ENCODE measurements around the gene RBX1. TPM values are rescaled to one million over a fixed set of nuclear protein-coding genes. Genes with fewer than 3 reads are reported as not detected.

RBX1 gene
- polyA plus RNA-seq, 1 donor from 2014 or later, result 181 TPM

DNA sequence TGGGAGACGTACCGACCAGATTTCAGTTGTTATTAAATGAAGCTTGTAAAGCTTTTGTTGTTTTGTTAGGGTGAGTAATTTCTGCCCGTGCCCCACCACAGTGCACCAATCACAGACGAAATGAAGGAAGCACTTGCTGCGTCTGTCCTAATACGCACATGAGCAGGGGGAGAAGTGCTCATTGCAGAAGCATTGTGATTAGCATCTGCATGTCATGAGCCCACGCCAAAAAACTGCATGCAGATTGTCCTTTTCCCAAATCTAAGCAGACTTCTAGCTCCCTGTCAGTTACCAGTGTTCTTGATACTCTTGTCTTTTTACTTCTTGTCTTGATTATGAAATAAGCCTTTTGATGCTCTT, 15.5 kb downstream of the RBX1 start:
- no peaks in the 10 kb centered on the region for H4K20me1 ChIP-seq (ENCODE audit: insufficient read depth)

DNA sequence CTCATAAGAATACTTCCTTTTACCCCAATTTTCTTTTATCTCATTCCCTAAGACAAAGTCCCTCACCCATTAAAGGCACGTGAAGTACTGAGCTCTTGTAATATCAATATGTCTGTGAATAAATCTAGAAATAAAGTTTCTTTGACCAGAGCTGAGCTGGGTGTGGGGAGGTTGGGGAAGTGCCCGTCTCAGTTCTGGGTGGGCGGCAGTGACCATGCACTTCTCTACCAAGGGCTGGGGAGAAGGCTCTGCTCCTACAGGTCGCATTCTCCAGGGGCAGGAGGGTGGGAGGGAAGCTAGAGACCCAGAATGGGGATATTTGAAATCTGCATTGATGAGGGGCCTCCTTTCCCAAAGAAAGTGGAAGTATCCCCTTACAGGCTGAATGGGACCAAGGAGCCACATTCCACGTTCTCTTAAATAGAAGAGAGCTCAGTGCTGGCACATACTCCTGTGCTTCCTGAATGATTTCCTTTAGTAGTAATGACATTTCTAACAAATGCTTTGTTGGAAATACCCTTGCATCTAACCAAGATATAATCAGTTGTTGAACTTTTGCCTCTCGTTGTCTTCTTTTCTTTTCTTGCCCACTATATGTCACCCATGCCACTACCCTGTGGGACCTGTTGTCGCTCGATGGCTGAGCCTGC, 16.1 kb downstream of the RBX1 start:
- Histone ChIP-seq H3K9me2 (ENCODE audit: insufficient read depth, low read length) (no peaks in the 10 kb centered on the region), H3K27me3 (ENCODE audit: insufficient read depth, low read depth, low read length) (no peaks in the 10 kb centered on the region), H2AFZ (ENCODE audit: low read depth, low read length) (no peak overlapping the region), H3K4me2 (ENCODE audit: low read length) (no peak overlapping the region), H4K20me1 (ENCODE audit: insufficient read depth) (no peaks in the 10 kb centered on the region), H3K4me3 (ENCODE audit: low read length) (no peak overlapping the region), H3F3A (ENCODE audit: insufficient read depth, low read length, poor library complexity, severe bottlenecking) (no peaks in the 10 kb centered on the region), H3K27ac (ENCODE audit: low read length) (no peak overlapping the region), H3K9ac (ENCODE audit: low read length) (no peak overlapping the region), H3K36me3 (ENCODE audit: insufficient read depth, low read length) (peaks cover 7% of the 10 kb centered on the region), H3K9me3 (ENCODE audit: low read length) (no peaks in the 10 kb centered on the region), H3K79me2 (replicated peaks; ENCODE audit: insufficient read depth, low read length) (no peaks in the 10 kb centered on the region)
- TF ChIP-seq, protein P1, sequence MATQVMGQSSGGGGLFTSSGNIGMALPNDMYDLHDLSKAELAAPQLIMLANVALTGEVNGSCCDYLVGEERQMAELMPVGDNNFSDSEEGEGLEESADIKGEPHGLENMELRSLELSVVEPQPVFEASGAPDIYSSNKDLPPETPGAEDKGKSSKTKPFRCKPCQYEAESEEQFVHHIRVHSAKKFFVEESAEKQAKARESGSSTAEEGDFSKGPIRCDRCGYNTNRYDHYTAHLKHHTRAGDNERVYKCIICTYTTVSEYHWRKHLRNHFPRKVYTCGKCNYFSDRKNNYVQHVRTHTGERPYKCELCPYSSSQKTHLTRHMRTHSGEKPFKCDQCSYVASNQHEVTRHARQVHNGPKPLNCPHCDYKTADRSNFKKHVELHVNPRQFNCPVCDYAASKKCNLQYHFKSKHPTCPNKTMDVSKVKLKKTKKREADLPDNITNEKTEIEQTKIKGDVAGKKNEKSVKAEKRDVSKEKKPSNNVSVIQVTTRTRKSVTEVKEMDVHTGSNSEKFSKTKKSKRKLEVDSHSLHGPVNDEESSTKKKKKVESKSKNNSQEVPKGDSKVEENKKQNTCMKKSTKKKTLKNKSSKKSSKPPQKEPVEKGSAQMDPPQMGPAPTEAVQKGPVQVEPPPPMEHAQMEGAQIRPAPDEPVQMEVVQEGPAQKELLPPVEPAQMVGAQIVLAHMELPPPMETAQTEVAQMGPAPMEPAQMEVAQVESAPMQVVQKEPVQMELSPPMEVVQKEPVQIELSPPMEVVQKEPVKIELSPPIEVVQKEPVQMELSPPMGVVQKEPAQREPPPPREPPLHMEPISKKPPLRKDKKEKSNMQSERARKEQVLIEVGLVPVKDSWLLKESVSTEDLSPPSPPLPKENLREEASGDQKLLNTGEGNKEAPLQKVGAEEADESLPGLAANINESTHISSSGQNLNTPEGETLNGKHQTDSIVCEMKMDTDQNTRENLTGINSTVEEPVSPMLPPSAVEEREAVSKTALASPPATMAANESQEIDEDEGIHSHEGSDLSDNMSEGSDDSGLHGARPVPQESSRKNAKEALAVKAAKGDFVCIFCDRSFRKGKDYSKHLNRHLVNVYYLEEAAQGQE (IDR thresholded peaks at IDR 0.05; ENCODE audit: borderline replicate concordance), result no peak
- TF ChIP-seq SMC3 (conservative IDR thresholded peaks at IDR 0.05; ENCODE audit: poor library complexity) (no peak), EP300 (conservative IDR thresholded peaks at IDR 0.05; ENCODE audit: poor library complexity, severe bottlenecking) (no peak), EZH2 (IDR thresholded peaks at IDR 0.05; ENCODE audit: borderline replicate concordance, insufficient read depth, low read length, poor library complexity, severe bottlenecking) (no peak), MXI1 (conservative IDR thresholded peaks at IDR 0.05; ENCODE audit: poor library complexity, severe bottlenecking) (no peak)

More for the DNA sequence above, 15.5 kb downstream of the RBX1 start:
- H3K79me2 ChIP-seq (replicated peaks; ENCODE audit: insufficient read depth, low read length), result no peaks in the 10 kb centered on the region
- H3F3A ChIP-seq (ENCODE audit: insufficient read depth, low read length, poor library complexity, severe bottlenecking), result no peaks in the 10 kb centered on the region
- no peaks in the 10 kb centered on the region for H3K27me3 ChIP-seq (ENCODE audit: insufficient read depth, low read depth, low read length)
- H3K27ac ChIP-seq (ENCODE audit: low read length), result no peak overlapping the region
- no peak overlapping the region for H2AFZ ChIP-seq (ENCODE audit: low read depth, low read length)
- H3K4me3 ChIP-seq (ENCODE audit: low read length), result no peak overlapping the region
- H3K4me2 ChIP-seq (ENCODE audit: low read length), result no peak overlapping the region
- no peak overlapping the region for H3K9ac ChIP-seq (ENCODE audit: low read length)
- H3K9me2 ChIP-seq (ENCODE audit: insufficient read depth, low read length), result no peaks in the 10 kb centered on the region
- peaks cover 7% of the 10 kb centered on the region for H3K36me3 ChIP-seq (ENCODE audit: insufficient read depth, low read length)
- no peaks in the 10 kb centered on the region for H3K9me3 ChIP-seq (ENCODE audit: low read length)
- TF ChIP-seq TAF1 (IDR thresholded peaks at IDR 0.05; ENCODE audit: low read depth) (no peak), EP300 (conservative IDR thresholded peaks at IDR 0.05; ENCODE audit: poor library complexity, severe bottlenecking) (no peak), EZH2 (IDR thresholded peaks at IDR 0.05; ENCODE audit: borderline replicate concordance, insufficient read depth, low read length, poor library complexity, severe bottlenecking) (no peak), SMC3 (conservative IDR thresholded peaks at IDR 0.05; ENCODE audit: poor library complexity) (no peak)
- TF ChIP-seq, protein P1 (IDR thresholded peaks at IDR 0.05; ENCODE audit: borderline replicate concordance), result no peak
